GM18502 (cell line): Measurements from ENCODE around the gene VIPAS39.

Source experiments
- ATAC-seq: cut with Tn5 transposase; IDR thresholded peaks from one replicate; pipeline ENCODE4 v1.9.1; 2021; ENCODE audit warnings: mild to moderate bottlenecking; ENCODE audit not compliant: unreplicated experiment, poor library complexity

The VIPAS39 gene

DNA sequence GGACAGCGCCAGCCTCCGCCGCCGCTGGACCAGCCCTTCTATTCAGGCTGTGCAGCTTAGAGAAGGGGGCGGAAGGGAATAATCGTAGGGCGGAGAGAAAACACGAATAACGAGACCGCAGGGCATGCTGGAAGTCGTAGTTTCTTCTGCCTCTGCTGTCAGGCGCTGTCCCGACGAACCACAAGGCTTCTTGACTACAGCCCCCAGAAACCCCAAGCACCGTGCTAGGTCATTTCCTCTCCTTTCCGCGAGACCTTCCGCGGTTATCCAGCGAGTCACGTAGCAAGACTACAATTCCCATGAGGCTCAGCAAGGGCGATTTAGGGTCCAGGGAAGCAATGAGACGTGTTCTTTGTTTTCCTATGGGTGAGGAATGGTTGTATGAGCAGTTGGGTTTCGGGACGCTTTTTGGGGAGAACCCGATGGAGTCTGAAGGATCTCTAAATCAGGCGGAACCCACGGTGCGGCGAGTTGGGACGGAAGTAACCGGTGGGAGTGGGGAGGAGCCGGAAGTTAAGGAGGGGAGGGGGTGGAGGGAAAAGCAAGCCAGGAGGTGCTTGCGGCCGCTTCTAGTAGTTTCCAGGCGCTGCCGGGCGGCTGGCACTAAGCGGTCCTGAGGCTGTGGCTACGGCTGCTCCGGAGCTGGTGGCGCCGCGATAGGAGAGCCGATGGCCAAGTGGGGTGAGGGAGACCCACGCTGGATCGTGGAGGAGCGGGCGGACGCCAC lies at the start of gene VIPAS39, which contains the start of gene AHSA1:
VIPAS39 (minus strand) TSS at position 80 of the 727 bp plus-strand sequence. CDS start 3,499 bp downstream, outside the sequence.
AHSA1 (plus strand) TSS at position 572 of the 727 bp plus-strand sequence; CDS start at position 669, 97 bp downstream.
- ATAC-seq = peak; percentile 89

DNA sequence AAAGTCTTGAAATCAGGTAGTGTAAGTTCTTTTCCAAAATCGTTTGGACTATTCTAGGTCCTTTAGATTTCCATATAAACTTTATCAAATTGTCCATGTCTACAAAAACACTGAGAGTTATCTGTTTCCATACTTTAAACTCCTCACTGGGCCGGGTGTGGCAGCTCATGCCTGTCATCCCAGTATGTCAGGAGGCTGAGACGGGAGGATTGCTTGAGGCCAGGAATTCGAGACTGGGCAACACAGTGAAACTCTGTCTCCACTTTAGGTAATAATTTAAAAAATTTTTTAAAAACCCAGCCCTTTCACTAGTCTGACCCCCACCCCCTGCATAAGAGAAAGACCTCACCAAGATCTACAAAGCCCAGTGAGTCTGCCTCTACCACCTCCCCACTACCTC lies 47.6 kb upstream of the VIPAS39 start:
- ATAC-seq = no peak

DNA sequence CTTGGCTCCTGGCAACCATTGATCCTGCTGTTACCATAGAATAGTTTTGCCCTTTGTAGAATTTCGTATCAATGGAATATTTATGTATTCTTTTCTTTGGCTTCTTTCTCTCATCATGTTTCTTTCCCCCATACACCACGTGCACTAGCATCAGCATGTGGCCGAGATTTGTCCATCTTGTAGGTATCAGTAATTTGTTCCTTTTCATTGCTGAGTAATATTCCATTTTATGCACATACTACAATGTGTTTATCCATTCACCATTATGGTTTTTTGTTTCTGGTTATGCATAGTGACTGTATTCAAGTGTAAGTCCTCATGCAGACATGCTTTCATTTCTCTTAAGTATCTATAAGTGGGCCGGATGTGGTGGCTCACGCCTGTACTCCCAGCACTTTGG lies 45.7 kb upstream of the VIPAS39 start:
- ATAC-seq = no peak

DNA sequence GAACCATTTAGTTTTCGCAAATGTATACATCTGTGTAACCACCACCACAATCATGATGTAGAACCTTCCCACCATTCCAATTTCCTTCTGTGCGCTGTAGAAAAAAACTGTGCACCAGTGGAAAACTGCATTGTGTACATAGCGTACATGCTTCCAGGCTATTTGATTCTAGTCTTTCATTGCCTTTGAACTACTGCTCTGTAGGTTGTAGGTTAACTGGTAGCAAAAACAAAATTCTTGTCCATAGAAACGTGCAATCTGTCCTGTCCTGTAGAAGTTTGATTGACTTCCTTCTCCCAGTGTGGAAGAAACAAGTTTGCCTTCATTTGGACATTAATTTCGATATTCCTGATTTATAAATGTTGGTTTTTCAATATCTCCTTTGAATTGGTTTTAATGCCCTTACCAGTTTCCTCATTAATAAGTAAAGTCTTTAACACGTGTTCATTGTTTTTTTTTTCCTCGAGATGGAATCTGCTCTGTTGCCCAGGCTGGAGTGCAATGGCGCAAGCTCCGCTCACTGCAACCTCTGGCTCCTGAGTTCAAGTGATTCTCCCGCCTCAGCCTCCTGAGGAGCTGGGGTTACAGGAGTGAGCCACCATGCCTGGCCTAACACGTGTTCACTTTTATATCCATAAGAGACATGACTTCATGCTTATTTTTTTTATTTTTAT lies 44.8 kb upstream of the VIPAS39 start:
- no peak for ATAC-seq

DNA sequence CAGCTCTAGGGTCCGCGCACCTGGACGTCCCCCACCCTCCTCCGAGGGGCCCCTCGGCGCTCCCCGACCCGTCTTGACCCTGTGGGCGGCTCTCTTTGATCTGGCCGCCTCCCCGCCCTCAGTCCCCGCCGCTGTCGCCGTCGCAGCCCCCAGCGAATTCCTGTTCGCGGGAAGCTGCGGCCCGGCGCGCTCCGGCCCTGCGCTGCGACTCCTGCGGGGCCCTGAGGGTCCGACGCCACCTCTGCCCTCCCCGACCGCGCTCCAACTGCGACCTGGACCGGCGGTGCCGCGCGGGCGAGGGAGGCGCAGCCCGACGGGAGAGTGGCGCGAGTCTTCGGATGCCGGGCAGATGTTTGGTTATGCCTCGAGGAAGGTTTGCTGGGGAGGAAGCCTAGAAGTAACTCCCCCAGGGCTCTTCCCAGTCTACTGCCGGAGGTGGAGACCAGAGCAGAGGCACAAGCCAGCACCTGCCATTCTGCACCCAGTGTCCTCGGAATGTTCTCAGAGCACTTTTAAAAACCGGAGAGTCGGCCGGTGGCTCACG lies 41.7 kb upstream of the VIPAS39 start:
- ATAC-seq = peak; percentile 19

DNA sequence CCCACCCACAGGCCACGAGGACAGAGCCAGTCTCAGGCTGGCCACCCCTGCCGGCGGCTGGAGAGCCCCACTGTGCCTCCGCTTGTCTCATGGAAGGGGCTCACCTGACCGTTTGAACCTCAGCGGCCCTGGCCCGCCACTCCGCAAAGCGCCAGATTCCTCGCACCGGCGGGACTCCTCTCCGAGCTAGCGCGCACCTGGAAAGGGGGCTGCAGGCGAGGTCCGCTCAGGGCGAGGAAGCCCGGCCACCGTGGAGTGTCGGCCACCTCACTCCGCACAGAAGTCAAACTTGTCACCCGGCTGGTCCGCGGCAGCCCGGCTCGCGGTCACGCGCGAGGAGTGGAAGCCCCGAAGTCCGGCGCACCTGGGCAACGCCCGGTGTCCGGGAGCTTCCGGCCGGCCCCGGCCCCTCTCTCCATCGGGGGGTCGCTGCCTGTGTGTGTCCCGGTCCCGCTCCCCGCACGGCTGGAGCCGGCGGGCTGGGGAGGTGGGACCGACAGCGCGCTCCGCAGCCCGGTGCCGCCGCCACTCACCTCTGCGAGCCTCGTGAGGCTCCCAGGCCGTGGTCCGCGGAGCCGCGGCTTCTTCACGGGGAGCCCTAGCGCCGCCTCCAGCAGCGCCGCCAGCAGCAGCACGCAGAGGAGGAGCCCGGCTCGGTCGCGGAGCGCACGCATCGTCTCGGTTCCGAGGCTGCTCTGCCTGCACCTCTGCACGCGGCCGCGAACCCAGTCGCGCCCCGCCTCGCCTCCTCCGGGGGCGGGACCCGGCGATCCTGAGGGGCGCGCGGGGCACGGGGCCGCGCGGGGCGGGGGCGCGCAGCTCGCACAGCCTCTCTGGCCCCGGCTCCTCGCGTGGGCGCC lies 40.9 kb upstream of the VIPAS39 start, which contains the start of gene ISM2:
ISM2 (minus strand) TSS at position 697 of the 860 bp plus-strand sequence; CDS start at position 674, 23 bp downstream.
- ATAC-seq = peak; percentile 73

DNA sequence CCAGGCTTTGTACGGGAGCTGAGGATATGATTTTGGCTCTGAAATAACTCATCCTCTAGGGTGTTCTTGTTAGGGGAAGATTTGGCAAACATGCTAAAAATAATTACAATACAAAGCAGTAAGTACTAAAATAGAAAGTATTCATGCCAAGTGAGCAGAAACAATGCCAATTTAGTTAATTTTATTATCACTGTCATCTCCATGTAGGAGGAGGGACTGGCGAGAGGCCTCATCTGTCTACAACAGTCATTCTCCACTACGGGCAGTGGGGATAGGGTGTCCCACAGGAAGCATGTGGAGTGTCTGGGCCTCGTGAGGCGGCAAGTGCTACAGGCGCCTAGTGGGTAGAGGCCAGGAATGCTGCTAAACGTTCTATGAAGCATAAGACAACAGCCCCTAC lies 37.9 kb upstream of the VIPAS39 start:
- no peak for ATAC-seq

DNA sequence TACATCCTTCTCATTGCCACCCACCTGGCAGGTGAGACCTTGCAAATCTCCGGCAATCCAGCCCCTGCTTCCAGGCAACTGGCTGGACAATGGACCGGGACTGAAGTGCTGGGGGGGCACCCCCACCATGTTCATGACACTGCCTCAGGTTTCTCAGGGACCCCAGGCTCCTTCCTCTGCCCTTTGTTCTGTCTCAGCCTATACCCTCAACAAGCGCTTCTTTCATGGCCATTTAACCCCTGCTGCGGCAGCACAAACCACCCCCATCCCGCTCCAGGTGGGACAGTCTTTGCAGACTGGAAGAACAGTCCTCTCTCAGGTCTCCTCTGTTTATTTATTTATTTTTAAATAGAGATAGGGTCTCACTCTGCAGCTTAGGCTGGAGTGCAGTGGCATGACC lies 33.7 kb upstream of the VIPAS39 start:
- ATAC-seq = no peak

DNA sequence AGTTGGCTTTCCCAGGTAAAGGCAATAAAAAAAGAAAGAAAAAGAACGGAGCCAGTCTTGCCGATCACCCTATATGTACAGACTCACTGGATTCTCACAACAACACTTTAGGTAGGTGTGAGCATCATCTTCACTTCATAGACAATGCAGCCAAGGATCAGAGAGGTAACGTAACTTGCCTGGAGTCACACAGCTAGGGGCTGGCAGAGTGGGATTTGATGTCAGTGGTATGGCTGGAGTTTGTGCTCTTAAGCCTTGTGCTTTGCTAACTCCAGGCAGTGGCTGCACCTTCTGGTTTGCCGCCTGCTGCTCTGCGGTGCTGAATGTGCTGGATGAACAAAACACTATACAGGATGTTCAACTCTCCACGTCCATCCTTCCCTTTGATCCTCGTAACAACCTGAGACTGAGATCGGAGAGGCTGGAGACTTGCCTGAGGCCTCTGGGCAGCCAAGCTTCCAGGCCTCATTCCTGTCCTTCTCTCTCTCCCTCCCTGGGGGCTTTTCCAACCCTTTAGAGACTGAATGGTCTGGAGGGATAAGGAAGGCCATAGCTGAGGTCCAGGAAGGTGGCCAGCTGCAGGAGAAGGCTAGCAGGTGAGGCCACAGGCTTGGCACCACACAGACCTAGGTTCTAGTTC lies 33.1 kb upstream of the VIPAS39 start:
- ATAC-seq = no peak

DNA sequence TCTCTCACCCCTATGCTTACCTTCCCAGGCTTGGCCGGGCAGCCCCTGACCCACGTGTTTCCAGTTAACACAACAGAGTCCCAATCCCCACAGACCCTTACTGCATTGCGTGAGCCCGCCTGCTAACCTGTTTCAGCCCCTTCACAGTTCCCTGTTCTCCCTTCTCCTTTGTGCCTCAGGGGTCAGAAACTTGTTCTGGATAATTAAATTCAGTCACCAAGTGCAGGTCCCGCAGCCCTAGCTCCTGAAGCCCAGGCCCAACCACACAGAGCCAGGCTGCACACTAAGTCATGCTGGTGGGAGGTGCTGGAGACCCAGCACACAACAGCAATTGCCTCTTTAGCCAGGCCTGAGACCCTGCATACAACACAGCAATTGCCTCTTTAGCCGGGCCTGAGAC lies 31.6 kb upstream of the VIPAS39 start:
- ATAC-seq = no peak

DNA sequence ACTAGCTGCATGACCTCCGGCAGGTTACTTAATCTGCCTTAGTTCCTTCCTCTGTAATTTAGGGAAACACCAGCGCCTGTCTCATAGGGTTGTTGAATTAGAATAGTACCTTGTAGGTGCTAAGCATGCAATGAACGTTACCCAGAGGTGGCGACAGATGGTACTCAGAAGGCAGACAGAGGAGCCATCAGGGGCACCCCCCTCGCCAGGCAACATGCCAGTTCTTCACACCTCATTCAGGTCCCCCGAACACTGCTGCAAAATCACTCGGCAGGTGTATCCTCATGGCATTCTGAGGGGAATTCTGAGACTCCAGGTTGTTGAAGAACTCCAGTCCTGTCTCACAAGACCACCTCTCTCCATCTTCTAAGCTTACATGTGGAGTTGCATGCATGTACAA lies 31.2 kb upstream of the VIPAS39 start:
- no peak for ATAC-seq

DNA sequence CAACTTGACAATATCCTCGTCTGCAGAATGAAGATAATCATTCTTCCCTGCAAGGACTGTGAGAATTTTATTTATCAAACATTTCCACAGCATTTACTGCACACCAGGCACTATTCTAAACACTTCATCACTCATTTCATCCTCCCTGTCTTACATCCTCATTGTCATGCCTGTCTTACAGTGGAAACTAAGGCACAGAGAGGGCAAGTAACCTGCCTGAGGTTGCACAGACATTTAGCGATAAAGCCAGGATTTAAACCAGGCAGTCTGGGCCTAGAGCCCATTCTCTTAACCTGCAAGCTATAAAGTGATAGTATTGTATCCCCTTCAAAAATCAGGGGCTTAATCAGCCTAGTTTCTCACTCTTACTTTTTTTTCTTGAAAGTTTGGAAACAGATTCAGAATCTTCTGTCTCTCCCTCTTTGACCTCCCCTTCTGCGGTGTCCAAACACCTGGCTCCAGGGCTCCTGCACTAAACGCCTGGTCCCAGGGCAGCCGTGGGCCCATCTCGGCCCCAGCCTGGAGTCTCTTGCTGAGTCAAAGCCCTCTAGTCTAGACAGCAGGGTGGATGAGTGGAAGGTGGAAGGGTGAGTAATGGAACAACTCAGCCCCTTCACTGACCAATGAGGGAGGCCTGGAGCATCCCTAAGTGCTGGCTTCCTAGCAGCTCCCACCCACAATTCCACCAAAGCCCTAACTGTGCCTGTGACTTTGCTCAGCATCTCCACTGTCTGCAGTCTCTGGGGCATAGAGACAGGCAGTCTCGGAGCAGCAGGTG lies 28.7 kb upstream of the VIPAS39 start:
- ATAC-seq = no peak

DNA sequence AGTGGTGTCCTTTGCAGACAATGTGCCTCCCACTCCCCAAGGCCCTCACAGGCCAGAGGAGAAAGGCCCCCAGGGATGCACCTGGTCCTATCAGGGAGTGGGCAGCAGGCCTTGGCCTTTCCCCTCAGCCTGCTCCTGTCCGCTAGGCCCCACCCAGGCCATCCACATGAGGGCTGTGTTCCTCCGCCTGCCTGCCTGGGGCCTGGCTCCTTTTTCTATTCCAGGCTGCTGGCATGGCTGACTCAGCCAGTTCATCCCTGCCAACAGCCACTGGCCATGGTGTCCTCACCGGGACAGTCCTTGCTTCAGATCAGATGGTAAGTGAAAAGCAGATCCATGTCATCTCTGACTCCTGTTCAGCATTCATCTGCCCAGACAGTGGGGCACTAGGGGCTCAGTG lies 27.9 kb upstream of the VIPAS39 start:
- no peak for ATAC-seq

DNA sequence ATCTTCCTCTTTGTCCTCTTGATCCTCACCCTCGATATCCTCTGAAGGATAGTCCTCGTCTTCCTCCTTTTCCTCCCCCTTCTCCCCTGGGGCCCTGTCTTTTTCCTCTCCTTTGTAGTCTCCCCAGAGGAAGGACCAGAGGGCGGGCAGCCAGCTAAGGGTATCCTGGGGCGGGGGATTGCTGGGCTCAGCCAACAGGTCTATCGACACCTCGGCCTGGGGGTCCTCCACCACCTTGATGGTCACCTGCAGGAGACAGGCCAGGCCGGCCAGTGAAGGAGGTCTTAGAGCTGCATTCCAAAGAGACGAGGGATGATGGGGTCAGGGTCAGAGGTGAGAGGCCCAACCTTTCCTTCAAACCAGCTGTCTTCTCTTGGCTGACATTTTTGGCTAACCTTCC lies 25.0 kb upstream of the VIPAS39 start:
- no peak for ATAC-seq

DNA sequence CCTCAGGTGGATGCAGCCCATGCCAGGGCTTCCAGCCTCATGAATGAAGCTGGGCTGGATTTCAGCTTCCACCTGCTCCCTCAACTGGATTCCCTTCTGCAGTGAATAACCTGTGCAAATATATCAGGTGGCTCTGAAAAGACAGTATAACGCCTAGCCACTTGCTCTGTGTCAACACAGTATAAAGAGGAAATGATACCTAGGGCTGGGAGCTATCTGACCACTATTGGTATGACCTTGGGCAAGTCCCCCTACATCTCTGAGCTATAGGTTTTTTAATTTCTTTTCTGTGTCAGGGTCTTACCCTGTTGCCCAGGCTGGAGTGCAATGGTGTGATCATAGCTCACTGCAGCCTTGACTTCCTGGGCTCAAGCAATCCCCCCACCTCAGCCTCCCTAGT lies 21.4 kb upstream of the VIPAS39 start:
- ATAC-seq = peak; percentile 96

DNA sequence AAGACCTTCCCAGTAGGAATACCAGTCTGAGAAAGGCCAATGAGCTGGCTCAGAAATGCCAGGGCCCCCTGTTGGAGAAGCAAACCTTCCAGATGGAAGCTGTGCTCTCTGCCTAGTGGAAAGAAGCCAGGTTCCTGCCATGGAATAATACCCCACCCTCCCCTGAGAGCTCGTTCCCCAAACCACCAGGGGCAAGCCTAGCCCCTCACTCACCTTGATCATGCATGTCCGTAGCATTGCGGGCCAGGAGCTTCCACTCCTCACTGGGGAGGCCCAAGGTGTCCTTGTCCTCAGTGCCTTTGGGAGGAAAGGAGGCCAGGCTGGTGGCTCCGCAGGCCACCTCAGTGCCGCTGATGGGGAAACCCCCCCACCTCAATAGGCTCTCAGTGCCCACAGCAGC lies 20.6 kb upstream of the VIPAS39 start:
- no peak for ATAC-seq

DNA sequence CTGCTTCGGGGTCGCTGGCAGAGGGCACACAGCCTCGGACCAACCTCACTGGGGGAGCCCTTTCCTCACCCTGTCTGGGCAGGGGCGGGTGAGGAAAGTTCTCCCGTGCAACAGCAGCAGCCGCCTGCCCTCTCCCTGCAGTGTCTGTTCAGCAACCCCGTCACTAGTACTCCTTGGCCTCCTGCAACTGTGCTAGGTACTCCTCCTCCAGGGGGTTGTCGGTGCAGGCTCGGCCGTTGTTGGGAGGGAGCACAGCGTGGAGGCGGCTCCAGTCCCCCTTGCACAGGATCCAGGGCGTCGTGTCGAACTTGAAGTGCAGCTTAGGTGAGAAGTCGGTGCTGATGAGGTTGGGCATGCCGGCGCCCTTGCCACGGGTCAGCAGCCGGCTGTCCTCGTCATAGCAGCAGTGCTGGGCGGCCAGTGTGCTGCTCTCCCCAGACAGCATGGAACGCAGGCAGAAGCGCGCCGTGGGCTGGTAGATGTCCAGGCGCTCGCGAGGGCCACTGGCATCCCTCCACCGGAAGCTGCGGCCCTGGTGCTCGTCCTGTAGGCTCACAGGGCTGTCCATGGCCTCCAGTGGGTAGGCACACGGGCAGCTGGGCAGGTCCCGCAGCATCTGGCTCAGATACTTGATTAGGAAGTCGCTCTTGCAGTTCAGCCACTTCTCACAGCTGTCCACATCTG lies 18.2 kb upstream of the VIPAS39 start:
- no peak for ATAC-seq

DNA sequence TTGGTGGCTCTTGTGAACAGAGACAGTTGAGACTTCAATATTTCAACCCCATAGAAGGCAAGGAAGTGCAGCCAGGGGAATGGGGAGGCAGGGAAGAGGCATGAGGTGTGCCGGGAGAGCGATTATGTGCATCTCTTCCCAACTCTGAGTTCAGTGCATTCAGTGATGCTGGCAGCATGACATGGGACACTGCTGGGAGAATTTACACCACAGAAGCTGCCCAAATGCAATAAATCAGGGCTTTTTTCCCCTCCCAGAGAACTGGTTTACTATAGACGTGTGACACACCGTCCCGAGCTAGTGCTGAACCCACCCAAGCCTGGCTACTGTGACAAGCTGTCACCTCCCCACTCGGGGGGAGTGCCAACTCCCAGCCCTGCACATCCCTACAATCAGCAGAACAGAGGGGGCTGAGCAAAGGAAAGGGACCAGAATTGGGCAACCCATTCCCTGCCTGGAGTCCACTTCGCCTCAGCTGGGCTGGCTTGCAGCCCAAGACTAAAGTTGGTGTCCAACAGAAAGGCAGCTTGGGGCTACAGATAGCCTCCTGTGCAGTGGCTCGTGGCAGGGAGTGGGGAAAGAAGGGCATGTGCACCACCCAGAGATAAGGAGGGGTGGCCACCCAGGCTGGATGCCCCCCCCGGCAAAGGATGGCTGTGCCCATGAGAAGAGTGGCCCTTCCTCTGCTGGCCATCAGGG lies 17.2 kb upstream of the VIPAS39 start:
- ATAC-seq = no peak
